ENCODE measurements around the gene ZCCHC8. TPM values are rescaled to one million over a fixed set of nuclear protein-coding genes. Genes with fewer than 3 reads are reported as not detected.
A peak's percentile ranks its signal among the peaks of the same experiment; 100 is the strongest.
"Not testable (repeated sequence)": the region's sequence is repeated elsewhere in the genome, so short reads cannot be mapped to it uniquely, and the experiment has no call there.

The ZCCHC8 gene
- total and polyA plus RNA-seq, 4 experiments from 2014 or later: 5.4 to 59.9 (median 32.9) TPM

GRCh38 chr12:122454739-122455138, 46.0 kb downstream of the ZCCHC8 start:
- POLR2A ChIA-PET (ENCODE audit: partially characterized antibody): interaction anchor here (1.1 to 2.6 kb wide), 2 partner anchors 16 to 72 kb away, joined by 9 read pairs; partner anchors contain the start of genes KNTC1 and RSRC2
- H3K4me1 ChIP-seq (ENCODE audit: insufficient read depth, low read length): peaks cover 31% of the 10 kb centered on the region
- no peaks in the 10 kb centered on the region for H3K36me3 ChIP-seq (ENCODE audit: insufficient read depth, low read length)
- Mint-ChIP-seq H3K27ac (peak overlapping the region in 3 of 7 donors; percentile 23 to 72 (median 42)), H3K4me1 (peaks cover 21 to 44% (median 29%) of the 10 kb centered on the region in 4 donors), H3K36me3 (no peaks in the 10 kb centered on the region), H3K9me3 (no peaks in the 10 kb centered on the region), H3K4me3 (peak overlapping the region in 1 of 8 donors; percentile 20), H3K27me3 (no peaks in the 10 kb centered on the region)
- intact Hi-C loops (cut with micrococcal nuclease): loop anchor here (5.0 kb wide), 1 partner anchor 42 kb away; no protein-coding TSS in a partner anchor
- CTCF ChIA-PET (ENCODE audit: partially characterized antibody): interaction anchor here (0.8 to 3.0 kb wide), 5 partner anchors 17 to 55 kb away, joined by 3 to 20 read pairs (median 5); no protein-coding TSS in a partner anchor
- H3K4me3 ChIP-seq (ENCODE audit: low read length in 2 of 2): no peak overlapping the region
- no peak for DNase-seq
- H3K9me3 ChIP-seq (ENCODE audit: control insufficient read depth in 1 of 2, low read length in 2 of 2): no peaks in the 10 kb centered on the region
- H3K27me3 ChIP-seq (ENCODE audit: insufficient read depth, low read length): no peaks in the 10 kb centered on the region
- no peak overlapping the region for H3K27ac ChIP-seq (ENCODE audit: low read depth, low read length)

DNA sequence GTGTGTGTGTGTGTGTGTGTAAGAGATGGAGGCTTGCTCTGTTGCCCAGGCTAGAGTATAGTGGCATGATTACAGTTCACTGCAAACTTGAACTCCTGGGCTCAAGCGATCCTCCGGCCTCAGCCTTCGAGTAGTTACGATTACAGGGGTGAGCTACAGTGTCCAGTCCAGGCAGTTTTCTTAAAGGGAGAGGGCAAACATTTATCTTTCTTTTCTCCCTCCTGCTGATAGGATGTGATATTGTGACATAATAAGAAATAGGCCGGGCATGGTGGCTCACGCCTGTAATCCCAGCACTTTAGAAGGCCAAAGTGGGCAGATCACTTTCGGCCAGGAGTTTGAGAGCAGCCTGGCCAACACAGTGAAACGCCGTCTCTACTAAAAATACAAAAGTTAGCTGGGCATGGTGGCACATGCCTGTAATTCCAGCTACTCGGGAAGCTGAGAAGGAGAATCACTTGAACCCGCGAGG, 46.4 kb downstream of the ZCCHC8 start:
- Mint-ChIP-seq H3K27ac (peak overlapping the region; percentile 35 to 99 (median 96)), H3K9me3 (no peaks in the 10 kb centered on the region), H3K27me3 (no peaks in the 10 kb centered on the region), H3K4me1 (peaks cover 21 to 44% (median 29%) of the 10 kb centered on the region in 4 donors), H3K4me3 (peak overlapping the region in 7 of 8 donors; percentile 71 to 90 (median 73)), H3K36me3 (no peaks in the 10 kb centered on the region)
- POLR2A ChIA-PET (ENCODE audit: partially characterized antibody): interaction anchor here (0.7 to 2.6 kb wide), 5 partner anchors 17 to 73 kb away, joined by 4 to 9 read pairs (median 7); partner anchors contain the start of genes CLIP1, KNTC1, RSRC2 and ZCCHC8
- Histone ChIP-seq H3K9me3 (ENCODE audit: control insufficient read depth in 1 of 2, low read length in 2 of 2) (no peaks in the 10 kb centered on the region), H3K4me1 (ENCODE audit: insufficient read depth, low read length) (peaks cover 31% of the 10 kb centered on the region), H3K4me3 (ENCODE audit: low read length in 2 of 2) (no peak overlapping the region), H3K27ac (ENCODE audit: low read depth, low read length) (no peak overlapping the region), H3K36me3 (ENCODE audit: insufficient read depth, low read length) (no peaks in the 10 kb centered on the region), H3K27me3 (ENCODE audit: insufficient read depth, low read length) (no peaks in the 10 kb centered on the region)
- intact Hi-C loops (cut with micrococcal nuclease): loop anchor here (5.0 kb wide), 1 partner anchor 42 kb away; no protein-coding TSS in a partner anchor
- DNase-seq: peak in 1 of 5 donors; percentile 4
- CTCF ChIA-PET (ENCODE audit: partially characterized antibody): interaction anchor here (0.8 to 3.0 kb wide), 5 partner anchors 17 to 55 kb away, joined by 3 to 20 read pairs (median 5); no protein-coding TSS in a partner anchor

DNA sequence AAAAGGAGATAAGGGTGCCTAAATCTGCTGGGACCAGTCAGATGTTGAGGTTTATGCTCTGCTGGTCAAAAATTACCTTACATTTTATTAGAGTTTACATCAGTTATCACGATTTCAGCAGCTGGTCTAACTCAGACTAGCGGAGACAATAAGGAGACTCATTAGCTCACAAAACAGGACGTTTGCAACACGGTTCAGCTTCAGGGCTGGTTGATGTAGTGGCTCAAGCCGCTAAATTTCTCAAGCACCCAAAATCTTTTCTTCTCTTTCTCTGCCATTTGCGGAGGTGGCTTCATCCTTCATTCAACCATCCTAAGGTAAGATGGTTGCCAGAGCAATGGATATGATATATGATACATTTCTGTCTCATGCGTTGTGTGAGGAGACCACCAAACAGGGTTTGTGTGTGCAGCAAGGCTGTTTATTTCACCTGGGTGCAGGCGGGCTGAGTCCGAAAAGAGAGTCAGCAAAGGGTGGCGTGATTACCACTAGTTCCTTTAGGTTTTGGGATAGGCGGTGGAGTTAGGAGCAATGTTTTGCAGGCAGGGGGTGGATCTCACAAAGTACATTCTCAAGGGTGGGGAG, 47.9 kb downstream of the ZCCHC8 start:
- Mint-ChIP-seq H3K36me3 (no peaks in the 10 kb centered on the region), H3K27me3 (no peaks in the 10 kb centered on the region), H3K4me1 (peaks cover 20 to 41% (median 28%) of the 10 kb centered on the region in 4 donors), H3K27ac (peak overlapping the region; percentile 90 to 99 (median 96)), H3K4me3 (peak overlapping the region; percentile 32 to 90 (median 84)), H3K9me3 (no peaks in the 10 kb centered on the region)
- Histone ChIP-seq H3K36me3 (ENCODE audit: insufficient read depth, low read length) (no peaks in the 10 kb centered on the region), H3K4me1 (ENCODE audit: insufficient read depth, low read length) (peaks cover 31% of the 10 kb centered on the region), H3K27me3 (ENCODE audit: insufficient read depth, low read length) (no peaks in the 10 kb centered on the region), H3K4me3 (ENCODE audit: low read length in 2 of 2) (peak overlapping the region in 1 of 2 donors; percentile 5), H3K9me3 (ENCODE audit: control insufficient read depth in 1 of 2, low read length in 2 of 2) (no peaks in the 10 kb centered on the region), H3K27ac (ENCODE audit: low read depth, low read length) (peak overlapping the region; percentile 54)
- intact Hi-C loops (cut with micrococcal nuclease): loop anchor here (2.0 to 5.0 kb wide), 2 partner anchors 18 to 40 kb away; no protein-coding TSS in a partner anchor
- ChIA-PET CTCF (ENCODE audit: partially characterized antibody) (interaction anchor here (0.6 to 1.5 kb wide), 4 partner anchors 15 to 54 kb away, joined by 3 to 12 read pairs (median 7); no protein-coding TSS in a partner anchor), POLR2A (ENCODE audit: partially characterized antibody) (interaction anchor here (0.7 to 2.6 kb wide), 10 partner anchors 18 to 74 kb away, joined by 3 to 9 read pairs (median 6); partner anchors contain the start of genes CLIP1, KNTC1, RSRC2 and ZCCHC8)
- peak in 2 of 5 donors; percentile 13 to 18 for DNase-seq

GRCh38 chr12:122449317-122449716, 51.4 kb downstream of the ZCCHC8 start:
- H3K9me3 Mint-ChIP-seq: no peaks in the 10 kb centered on the region
- CTCF ChIA-PET (ENCODE audit: partially characterized antibody): interaction anchor here (0.8 to 1.2 kb wide), 2 partner anchors 22 to 24 kb away, joined by 3 read pairs; no protein-coding TSS in a partner anchor
- DNase-seq: no peak
- intact Hi-C loops (cut with micrococcal nuclease): no loop called here
- Histone ChIP-seq H3K4me1 (ENCODE audit: insufficient read depth, low read length) (peaks cover 22% of the 10 kb centered on the region), H3K36me3 (ENCODE audit: insufficient read depth, low read length) (no peaks in the 10 kb centered on the region), H3K4me3 (ENCODE audit: low read length in 2 of 2) (no peak overlapping the region), H3K27me3 (ENCODE audit: insufficient read depth, low read length) (no peaks in the 10 kb centered on the region), H3K9me3 (ENCODE audit: control insufficient read depth in 1 of 2, low read length in 2 of 2) (no peaks in the 10 kb centered on the region), H3K27ac (ENCODE audit: low read depth, low read length) (no peak overlapping the region)
- H3K4me3 Mint-ChIP-seq: no peak overlapping the region
- peaks cover 0 to 1% of the 10 kb centered on the region in 2 donors for H3K27me3 Mint-ChIP-seq
- POLR2A ChIA-PET (ENCODE audit: partially characterized antibody): interaction anchor here (1.2 to 1.7 kb wide), 2 partner anchors 28 to 56 kb away, joined by 4 to 9 read pairs; partner anchors contain the start of gene CLIP1
- H3K36me3 Mint-ChIP-seq: no peaks in the 10 kb centered on the region
- peaks cover 16 to 25% (median 21%) of the 10 kb centered on the region in 4 donors for H3K4me1 Mint-ChIP-seq
- H3K27ac Mint-ChIP-seq: no peak overlapping the region

GRCh38 chr12:122447825-122448224, 52.9 kb downstream of the ZCCHC8 start:
- H3K36me3 Mint-ChIP-seq; H3K4me3 Mint-ChIP-seq; H3K4me3 ChIP-seq (ENCODE audit: low read length in 2 of 2); H3K9me3 Mint-ChIP-seq; H3K9me3 ChIP-seq (ENCODE audit: control insufficient read depth in 1 of 2, low read length in 2 of 2); H3K27me3 ChIP-seq (ENCODE audit: insufficient read depth, low read length); H3K27ac Mint-ChIP-seq; H3K4me1 ChIP-seq (ENCODE audit: insufficient read depth, low read length); H3K36me3 ChIP-seq (ENCODE audit: insufficient read depth, low read length); H3K27me3 Mint-ChIP-seq; DNase-seq; H3K27ac ChIP-seq (ENCODE audit: low read depth, low read length); intact Hi-C loops (cut with micrococcal nuclease); H3K4me1 Mint-ChIP-seq: not testable (repeated sequence)
- CTCF ChIA-PET (ENCODE audit: partially characterized antibody): interaction anchor here (1.2 kb wide), 2 partner anchors 47 to 48 kb away, joined by 3 to 4 read pairs; no protein-coding TSS in a partner anchor
- POLR2A ChIA-PET (ENCODE audit: partially characterized antibody): interaction anchor here (1.7 kb wide), 1 partner anchor 26 kb away, joined by 9 read pairs; the partner anchor contains the start of gene CLIP1

- H3K4me3 Mint-ChIP-seq; H3K9me3 ChIP-seq (ENCODE audit: control insufficient read depth in 1 of 2, low read length in 2 of 2); H3K4me3 ChIP-seq (ENCODE audit: low read length in 2 of 2); H3K4me1 Mint-ChIP-seq; H3K27me3 Mint-ChIP-seq; H3K36me3 Mint-ChIP-seq; H3K9me3 Mint-ChIP-seq; H3K4me1 ChIP-seq (ENCODE audit: insufficient read depth, low read length); intact Hi-C loops (cut with micrococcal nuclease); H3K27ac ChIP-seq (ENCODE audit: low read depth, low read length); H3K27ac Mint-ChIP-seq; POLR2A ChIA-PET (ENCODE audit: partially characterized antibody); H3K36me3 ChIP-seq (ENCODE audit: insufficient read depth, low read length); H3K27me3 ChIP-seq (ENCODE audit: insufficient read depth, low read length); DNase-seq: not testable (repeated sequence)
- CTCF ChIA-PET (ENCODE audit: partially characterized antibody): interaction anchor here (1.4 kb wide), 1 partner anchor 25 kb away, joined by 5 read pairs; no protein-coding TSS in a partner anchor
These were observed 54.3 kb downstream of the ZCCHC8 start for GRCh38 chr12:122446390-122446789.

DNA sequence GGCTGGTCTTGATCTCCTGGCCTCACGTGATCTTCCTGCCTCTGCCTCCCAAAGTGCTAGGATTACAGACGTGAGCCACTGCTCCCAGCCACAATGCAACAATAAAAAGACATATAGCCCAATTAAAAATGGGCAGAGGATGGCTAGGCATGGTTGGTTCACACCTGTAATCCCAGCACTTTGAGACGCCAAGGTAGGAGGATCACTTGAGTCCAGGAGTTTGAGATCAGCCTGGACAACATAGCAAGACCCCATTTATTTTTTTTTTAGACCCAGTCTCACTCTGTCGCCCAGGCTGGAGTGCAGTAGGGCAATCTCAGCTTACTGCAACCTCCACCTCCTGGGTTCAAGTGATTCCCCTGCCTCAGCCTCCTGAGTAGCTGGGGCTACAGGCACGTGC, 56.7 kb downstream of the ZCCHC8 start:
- CTCF ChIA-PET (ENCODE audit: partially characterized antibody): interaction anchor here (1.2 kb wide), 1 partner anchor 29 kb away, joined by 4 read pairs; no protein-coding TSS in a partner anchor
- intact Hi-C loops (cut with micrococcal nuclease); H3K9me3 Mint-ChIP-seq; H3K27me3 Mint-ChIP-seq; H3K4me3 ChIP-seq (ENCODE audit: low read length in 2 of 2); H3K4me1 ChIP-seq (ENCODE audit: insufficient read depth, low read length); H3K9me3 ChIP-seq (ENCODE audit: control insufficient read depth in 1 of 2, low read length in 2 of 2); H3K27ac ChIP-seq (ENCODE audit: low read depth, low read length); POLR2A ChIA-PET (ENCODE audit: partially characterized antibody); H3K36me3 ChIP-seq (ENCODE audit: insufficient read depth, low read length); DNase-seq; H3K36me3 Mint-ChIP-seq; H3K27ac Mint-ChIP-seq; H3K4me3 Mint-ChIP-seq; H3K4me1 Mint-ChIP-seq; H3K27me3 ChIP-seq (ENCODE audit: insufficient read depth, low read length): not testable (repeated sequence)

Measured in CD4-positive, alpha-beta memory T cell (primary cell).